Peyer's patch (tissue), 4 donors: ENCODE results near the gene TRIM69. TPM values are rescaled to one million over a fixed set of nuclear protein-coding genes. Genes with fewer than 3 reads are reported as not detected.

ENCODE experiments used
- DNase-seq, 3 donors: peaks; one replicate each; pipeline ENCODE4 v3.0.0-alpha.2; 2017 to 2019
- H3K27ac ChIP-seq, 4 donors: fragments of 200-600 bp; sonication (generic); one replicate each; pipeline ENCODE4 v1.5.1; 2016 to 2019
- H3K27me3 ChIP-seq, 2 donors: fragments of 200-600 bp; sonication (generic); one replicate each; pipeline ENCODE4 v1.5.1; 2019
- H3K36me3 ChIP-seq, 3 donors: fragments of 200-600 bp; sonication (generic); one replicate each; pipeline ENCODE4 v1.5.1; 2016 to 2019
- H3K4me1 ChIP-seq, 4 donors: fragments of 200-600 bp; sonication (generic); one replicate each; pipeline ENCODE4 v1.5.1; 2016 to 2019
- H3K4me3 ChIP-seq, 4 donors: fragments of 200-600 bp; sonication (generic); 1 replicate in 3 of 4; 2 replicates in 1 of 4; pipeline ENCODE4 v1.5.1; 2016 to 2019; ENCODE audit warnings: mild to moderate bottlenecking in 1 of 4
- H3K9me3 ChIP-seq, 4 donors: fragments of 200-600 bp; sonication (generic); one replicate each; pipeline ENCODE4 v1.5.1; 2016 to 2019; ENCODE audit warnings: mild to moderate bottlenecking in 1 of 4
- CTCF ChIP-seq, 6 experiments: fragments of 450-650 bp in 4 of 6; fragments of 200-600 bp in 2 of 6; sonication (generic) in 1 of 6; IDR thresholded peaks; one replicate each; pipeline ENCODE4 v1.5.1; 2017 to 2019; ENCODE audit warnings: antibody characterized with exemption in 6 of 6, mild to moderate bottlenecking in 3 of 6, moderate library complexity in 1 of 6
- POLR2A ChIP-seq, 2 donors: fragments of 450-650 bp; IDR thresholded peaks; one replicate each; pipeline ENCODE4 v1.5.1; 2017; ENCODE audit warnings: antibody characterized with exemption in 2 of 2, mild to moderate bottlenecking in 2 of 2, moderate library complexity in 2 of 2
- total RNA-seq, 4 donors: library from RNA; depleted of rRNA; stranded (reverse); fragments of >200 nt; gene quantifications; one replicate each; pipeline ENCODE4 v1.1.0, GENCODE V29; 2016

TRIM69 gene
- total RNA-seq, 4 donors from 2014 or later = 6.7 to 11.7 (median 8.9) TPM

GRCh38 chr15:44790215-44790614 lies 53.9 kb downstream of the TRIM69 start:
- Histone ChIP-seq H3K36me3 (no peaks in the 10 kb centered on the region), H3K9me3 (no peaks in the 10 kb centered on the region), H3K4me1 (no peaks in the 10 kb centered on the region), H3K27me3 (no peaks in the 10 kb centered on the region), H3K4me3 (no peak overlapping the region), H3K27ac (no peak overlapping the region)
- no peak for DNase-seq
- TF ChIP-seq CTCF (IDR thresholded peaks at IDR 0.05) = no peak
- no peak for TF ChIP-seq POLR2A (IDR thresholded peaks at IDR 0.05)

GRCh38 chr15:44790656-44791055 lies 54.3 kb downstream of the TRIM69 start:
- Histone ChIP-seq H3K27me3 (no peaks in the 10 kb centered on the region), H3K36me3 (no peaks in the 10 kb centered on the region), H3K4me1 (no peaks in the 10 kb centered on the region), H3K9me3 (no peaks in the 10 kb centered on the region), H3K4me3 (no peak overlapping the region), H3K27ac (no peak overlapping the region)
- no peak for DNase-seq
- TF ChIP-seq POLR2A (IDR thresholded peaks at IDR 0.05) (no peak), CTCF (IDR thresholded peaks at IDR 0.05) (no peak)

- Histone ChIP-seq H3K27ac (no peak overlapping the region), H3K4me1 (no peaks in the 10 kb centered on the region), H3K36me3 (no peaks in the 10 kb centered on the region), H3K9me3 (no peaks in the 10 kb centered on the region), H3K4me3 (no peak overlapping the region), H3K27me3 (no peaks in the 10 kb centered on the region)
- DNase-seq = no peak
- TF ChIP-seq POLR2A (IDR thresholded peaks at IDR 0.05) (no peak), CTCF (IDR thresholded peaks at IDR 0.05) (no peak)
Observed at GRCh38 chr15:44792715-44793114, 56.4 kb downstream of the TRIM69 start.

GRCh38 chr15:44794072-44794471 lies 57.7 kb downstream of the TRIM69 start:
- TF ChIP-seq CTCF (IDR thresholded peaks at IDR 0.05) = no peak
- no peak for TF ChIP-seq POLR2A (IDR thresholded peaks at IDR 0.05)
- Histone ChIP-seq H3K27ac (no peak overlapping the region), H3K9me3 (no peaks in the 10 kb centered on the region), H3K27me3 (no peaks in the 10 kb centered on the region), H3K4me3 (no peak overlapping the region), H3K36me3 (no peaks in the 10 kb centered on the region), H3K4me1 (no peaks in the 10 kb centered on the region)
- DNase-seq = no peak

- H3K4me1 ChIP-seq = no peaks in the 10 kb centered on the region
- no peak for TF ChIP-seq POLR2A (IDR thresholded peaks at IDR 0.05)
- TF ChIP-seq CTCF (IDR thresholded peaks at IDR 0.05) = no peak
- H3K36me3 ChIP-seq = no peaks in the 10 kb centered on the region
- H3K27ac ChIP-seq = no peak overlapping the region
- no peaks in the 10 kb centered on the region for H3K27me3 ChIP-seq
- no peak overlapping the region for H3K4me3 ChIP-seq
- no peaks in the 10 kb centered on the region for H3K9me3 ChIP-seq
- no peak for DNase-seq
Observed at GRCh38 chr15:44796508-44796907, 60.2 kb downstream of the TRIM69 start.

GRCh38 chr15:44798826-44799225 lies 62.5 kb downstream of the TRIM69 start:
- TF ChIP-seq CTCF (IDR thresholded peaks at IDR 0.05) = peak in 3 of 6 experiments; percentile 4 to 48 (median 44)
- TF ChIP-seq POLR2A (IDR thresholded peaks at IDR 0.05) = no peak
- DNase-seq = peak in 1 of 3 donors; percentile 48

More at GRCh38 chr15:44798826-44799225, 62.5 kb downstream of the TRIM69 start:
- Histone ChIP-seq H3K9me3 (no peaks in the 10 kb centered on the region), H3K36me3 (no peaks in the 10 kb centered on the region), H3K4me1 (no peaks in the 10 kb centered on the region), H3K27ac (no peak overlapping the region), H3K4me3 (no peak overlapping the region), H3K27me3 (no peaks in the 10 kb centered on the region)
